GM10248 (cell line): Measurements from ENCODE around the gene EEPD1.

ENCODE experiments used
- CTCF ChIA-PET: fragments of 300-600 bp; sonication (Branson Sonifier 250); formaldehyde crosslinking; extraction: SDS; loops from one replicate; lab custom pipeline; 2021; ENCODE audit warnings: antibody characterized with exemption; lab: Yijun Ruan, JAX
- POLR2A ChIA-PET: fragments of 350-650 bp; sonication (Branson Sonifier 250); formaldehyde crosslinking; extraction: SDS; loops from one replicate; lab custom pipeline; 2020; ENCODE audit warnings: antibody characterized with exemption; lab: Yijun Ruan, JAX
- DNase-seq: peaks from one replicate; pipeline ENCODE4 v3.0.0; 2012; ENCODE audit errors: extremely low spot score
- CTCF ChIP-seq: IDR thresholded peaks from 2 replicates; pipeline ENCODE4 v1.5.1; 2012; ENCODE audit warnings: mild to moderate bottlenecking, low read depth; ENCODE audit errors: extremely low read depth, missing control alignments, control extremely low read depth

EEPD1 gene

GRCh38 chr7:36157527-36158320, 4.7 kb downstream of the EEPD1 start:
- CTCF ChIA-PET: interaction anchor here (1.6 kb wide), 1 partner anchor 15 kb away, joined by 4 read pairs; no protein-coding TSS in a partner anchor
- no peak for DNase-seq
- POLR2A ChIA-PET: no interaction called here
- TF ChIP-seq CTCF: no peak

GRCh38 chr7:36158321-36158605, 5.2 kb downstream of the EEPD1 start:
- TF ChIP-seq CTCF: no peak
- ChIA-PET POLR2A (no interaction called here), CTCF (interaction anchor here (1.6 kb wide), 1 partner anchor 14 kb away, joined by 4 read pairs; no protein-coding TSS in a partner anchor)
- DNase-seq: no peak

GRCh38 chr7:36159618-36160017, 6.6 kb downstream of the EEPD1 start:
- DNase-seq: no peak
- CTCF ChIA-PET: no interaction called here
- TF ChIP-seq CTCF: no peak
- POLR2A ChIA-PET: no interaction called here

- DNase-seq: no peak
- POLR2A ChIA-PET: no interaction called here
- CTCF ChIA-PET: interaction anchor here (1.3 kb wide), 1 partner anchor 132 kb away, joined by 3 read pairs; no protein-coding TSS in a partner anchor
- no peak for TF ChIP-seq CTCF
Observed at GRCh38 chr7:36160313-36160712, 7.3 kb downstream of the EEPD1 start.

GRCh38 chr7:36161996-36162395, 8.9 kb downstream of the EEPD1 start:
- DNase-seq: no peak
- CTCF ChIA-PET: no interaction called here
- no peak for TF ChIP-seq CTCF
- POLR2A ChIA-PET: no interaction called here

- ChIA-PET POLR2A (no interaction called here), CTCF (interaction anchor here (0.9 kb wide), 1 partner anchor 22 kb away, joined by 3 read pairs; no protein-coding TSS in a partner anchor)
- DNase-seq: no peak
- TF ChIP-seq CTCF: no peak
Observed at GRCh38 chr7:36165059-36165458, 12.0 kb downstream of the EEPD1 start.
